GM23338 (cell line): ENCODE data around the gene NSD2. TPM values are rescaled to one million over a fixed set of nuclear protein-coding genes. Genes with fewer than 3 reads are reported as not detected.

Experiments
- ATAC-seq: fragments of 200-7000 bp; cut with Tn5 transposase; 3 replicates; pipeline ENCODE4 v1.9.1; 2020
- DNase-seq: peaks from one replicate; pipeline ENCODE4 v3.0.0-alpha.2; 2015; ENCODE audit warnings: low spot score
- H2AFZ ChIP-seq: fragments of 200-600 bp; sonication (generic); 2 replicates; pipeline ENCODE4 v1.8.0; 2016; ENCODE audit warnings: antibody characterized with exemption, mild to moderate bottlenecking, moderate library complexity
- H3F3A ChIP-seq: fragments of 200-600 bp; sonication (generic); replicated peaks from 2 replicates; pipeline ENCODE4 v1.8.0; 2017; ENCODE audit warnings: antibody characterized with exemption, mixed run types, low read depth
- H3K27ac ChIP-seq: fragments of 200-600 bp; sonication (generic); 2 replicates; pipeline ENCODE4 v1.6.1; 2016; ENCODE audit warnings: low read depth
- H3K27me3 ChIP-seq: fragments of 200-600 bp; sonication (generic); 2 replicates; pipeline ENCODE4 v1.8.0; 2016; ENCODE audit warnings: mild to moderate bottlenecking, mixed run types, moderate library complexity; ENCODE audit not compliant: insufficient read depth
- H3K36me3 ChIP-seq: fragments of 200-600 bp; sonication (generic); 2 replicates; pipeline ENCODE4 v1.8.0; 2016; ENCODE audit warnings: mild to moderate bottlenecking; ENCODE audit not compliant: insufficient read depth
- H3K4me1 ChIP-seq: fragments of 200-600 bp; sonication (generic); 2 replicates; pipeline ENCODE4 v1.8.0; 2016; ENCODE audit warnings: mild to moderate bottlenecking, moderate library complexity; ENCODE audit not compliant: insufficient read depth
- H3K4me2 ChIP-seq: fragments of 200-600 bp; sonication (generic); 2 replicates; pipeline ENCODE4 v1.7.1; 2017; ENCODE audit warnings: mixed run types
- H3K4me3 ChIP-seq: fragments of 200-600 bp; sonication (generic); 2 replicates; pipeline ENCODE4 v1.6.1; 2016; ENCODE audit warnings: mixed run types
- H3K79me2 ChIP-seq: fragments of 200-600 bp; sonication (generic); replicated peaks from 2 replicates; pipeline ENCODE4 v1.8.0; 2017; ENCODE audit warnings: mild to moderate bottlenecking; ENCODE audit not compliant: insufficient read depth
- H3K9me2 ChIP-seq: fragments of 200-600 bp; sonication (generic); 2 replicates; pipeline ENCODE4 v1.8.0; 2017; ENCODE audit not compliant: insufficient read depth
- H4K20me1 ChIP-seq: fragments of 200-600 bp; sonication (generic); replicated peaks from 2 replicates; pipeline ENCODE4 v1.8.0; 2017; ENCODE audit warnings: mild to moderate bottlenecking; ENCODE audit not compliant: insufficient read depth
- H3K27ac Mint-ChIP-seq: 2 replicates; pipeline ENCODE4 v1.8.0; 2020; ENCODE audit warnings: inconsistent platforms, mild to moderate bottlenecking, moderate library complexity, mixed read lengths
- H3K27me3 Mint-ChIP-seq: 3 replicates; pipeline ENCODE4 v1.8.0; 2022; ENCODE audit warnings: low read depth, mild to moderate bottlenecking, moderate library complexity, mixed read lengths, inconsistent platforms; ENCODE audit not compliant: insufficient read depth, poor library complexity
- H3K36me3 Mint-ChIP-seq: 3 replicates; pipeline ENCODE4 v1.8.0; 2021; ENCODE audit warnings: low read depth, mild to moderate bottlenecking, inconsistent platforms, moderate library complexity, mixed read lengths
- H3K4me1 Mint-ChIP-seq: 3 replicates; pipeline ENCODE4 v1.8.0; 2020; ENCODE audit warnings: mild to moderate bottlenecking, inconsistent platforms, mixed read lengths
- H3K4me3 Mint-ChIP-seq: 3 replicates; pipeline ENCODE4 v1.8.0; 2021; ENCODE audit warnings: moderate library complexity, mild to moderate bottlenecking, inconsistent platforms, mixed read lengths
- H3K9me3 Mint-ChIP-seq: 3 replicates; pipeline ENCODE4 v1.8.0; 2020; ENCODE audit warnings: moderate library complexity, mild to moderate bottlenecking, inconsistent platforms, mixed read lengths
- ETS1 ChIP-seq: IDR thresholded peaks from 2 replicates; pipeline ENCODE4 v1.6.1; 2016; ENCODE audit warnings: antibody characterized with exemption
- EZH2phosphoT487 ChIP-seq: fragments of 200-600 bp; sonication (generic); IDR thresholded peaks from one replicate; pipeline ENCODE4 v1.8.1; 2018; ENCODE audit warnings: antibody characterized with exemption; ENCODE audit not compliant: unreplicated experiment
- NANOG ChIP-seq: IDR thresholded peaks from 2 replicates; pipeline ENCODE4 v1.6.1; 2016; ENCODE audit warnings: antibody characterized with exemption, borderline replicate concordance
- STAT1 ChIP-seq: IDR thresholded peaks from one replicate; pipeline ENCODE4 v1.6.1; 2016; ENCODE audit warnings: antibody characterized with exemption; ENCODE audit not compliant: unreplicated experiment
- ZNF114 ChIP-seq: fragments of 250-450 bp; sonication (Bioruptor Pico); IDR thresholded peaks from 2 replicates; pipeline ENCODE4 v1.5.0; 2020; ENCODE audit warnings: mild to moderate bottlenecking, moderate library complexity
- ZNF331 ChIP-seq: fragments of 250-450 bp; sonication (Bioruptor Pico); IDR thresholded peaks from 2 replicates; pipeline ENCODE4 v1.5.0; 2020; ENCODE audit warnings: low read depth, mild to moderate bottlenecking, moderate library complexity
- ZNF462 ChIP-seq: fragments of 250-450 bp; sonication (Bioruptor Pico); IDR thresholded peaks from 2 replicates; pipeline ENCODE4 v1.5.0; 2020; ENCODE audit warnings: mild to moderate bottlenecking, moderate library complexity
- polyA plus RNA-seq: library from polyadenylated mRNA; unstranded; fragments of >200 nt; fragmentation: Nextera tagmentation; extraction: Ambion mirVana; gene quantifications from 2 replicates; pipeline ENCODE4 v1.2.1, GENCODE V29; 2016
- total RNA-seq: library from RNA; depleted of rRNA; stranded (reverse); fragments of >200 nt; shearing (Covaris generic); gene quantifications from 2 replicates; pipeline ENCODE4 v1.2.3, GENCODE V29; 2014

NSD2 gene
- total and polyA plus RNA-seq, 2 experiments from 2014 or later: 33.5 to 84.4 TPM

- TF ChIP-seq ZNF462 (CRISPR knock-in tag) (no peak), ZNF331 (no peak)
Observed at GRCh38 chr4:1869530-1870327, 1.5 kb upstream of the NSD2 start (continued).

- Histone ChIP-seq H3K36me3 (no peaks in the 10 kb centered on the region), H3K27ac (0 out of 2 replicates have a peak overlapping the region, but pooled peaks have one; percentile 50), H3K27me3 (peaks cover 62% of the 10 kb centered on the region), H3K4me1 (peaks cover 27% of the 10 kb centered on the region), H3K4me2 (peak overlapping the region; percentile 84), H3F3A (peaks cover 16% of the 10 kb centered on the region), H3K79me2 (peaks cover 33% of the 10 kb centered on the region), H3K9me2 (no peaks in the 10 kb centered on the region), H3K4me3 (peak overlapping the region; percentile 57), H2AFZ (peak overlapping the region; percentile 95), H4K20me1 (peaks cover 32% of the 10 kb centered on the region)
- no peak overlapping the region for H3K27ac Mint-ChIP-seq
- peaks cover 2% of the 10 kb centered on the region; the same call in 1 of the 3 replicates for H3K36me3 Mint-ChIP-seq
- peak overlapping the region; percentile 87 for H3K4me3 Mint-ChIP-seq
- peaks cover 24% of the 10 kb centered on the region for H3K4me1 Mint-ChIP-seq
- peak; percentile 81 for ATAC-seq
- peaks cover 52% of the 10 kb centered on the region for H3K27me3 Mint-ChIP-seq
- peak; percentile 96 for DNase-seq
- no peaks in the 10 kb centered on the region for H3K9me3 Mint-ChIP-seq
- TF ChIP-seq NANOG (no peak), EZH2phosphoT487 (no peak), ZNF114 (no peak), ETS1 (no peak), ZNF331 (no peak), ZNF462 (CRISPR knock-in tag) (no peak), STAT1 (no peak)
Observed at GRCh38 chr4:1870328-1870577, 940 bp upstream of the NSD2 start.
